GM12801 (cell line): ENCODE data around the gene MALAT1.

Source experiments
- TF ChIP-seq, protein P1 (sequence below): IDR thresholded peaks from one replicate; pipeline ENCODE4 v1.5.1; 2011; ENCODE audit warnings: control low read depth; ENCODE audit not compliant: insufficient read length; ENCODE audit errors: extremely low read depth

The MALAT1 gene

GRCh38 chr11:65498977-65499712 is at the start of gene MALAT1:
TSS of gene MALAT1 (plus strand) at chr11:65499045.
- TF ChIP-seq, protein P1, sequence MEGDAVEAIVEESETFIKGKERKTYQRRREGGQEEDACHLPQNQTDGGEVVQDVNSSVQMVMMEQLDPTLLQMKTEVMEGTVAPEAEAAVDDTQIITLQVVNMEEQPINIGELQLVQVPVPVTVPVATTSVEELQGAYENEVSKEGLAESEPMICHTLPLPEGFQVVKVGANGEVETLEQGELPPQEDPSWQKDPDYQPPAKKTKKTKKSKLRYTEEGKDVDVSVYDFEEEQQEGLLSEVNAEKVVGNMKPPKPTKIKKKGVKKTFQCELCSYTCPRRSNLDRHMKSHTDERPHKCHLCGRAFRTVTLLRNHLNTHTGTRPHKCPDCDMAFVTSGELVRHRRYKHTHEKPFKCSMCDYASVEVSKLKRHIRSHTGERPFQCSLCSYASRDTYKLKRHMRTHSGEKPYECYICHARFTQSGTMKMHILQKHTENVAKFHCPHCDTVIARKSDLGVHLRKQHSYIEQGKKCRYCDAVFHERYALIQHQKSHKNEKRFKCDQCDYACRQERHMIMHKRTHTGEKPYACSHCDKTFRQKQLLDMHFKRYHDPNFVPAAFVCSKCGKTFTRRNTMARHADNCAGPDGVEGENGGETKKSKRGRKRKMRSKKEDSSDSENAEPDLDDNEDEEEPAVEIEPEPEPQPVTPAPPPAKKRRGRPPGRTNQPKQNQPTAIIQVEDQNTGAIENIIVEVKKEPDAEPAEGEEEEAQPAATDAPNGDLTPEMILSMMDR = no peak

DNA sequence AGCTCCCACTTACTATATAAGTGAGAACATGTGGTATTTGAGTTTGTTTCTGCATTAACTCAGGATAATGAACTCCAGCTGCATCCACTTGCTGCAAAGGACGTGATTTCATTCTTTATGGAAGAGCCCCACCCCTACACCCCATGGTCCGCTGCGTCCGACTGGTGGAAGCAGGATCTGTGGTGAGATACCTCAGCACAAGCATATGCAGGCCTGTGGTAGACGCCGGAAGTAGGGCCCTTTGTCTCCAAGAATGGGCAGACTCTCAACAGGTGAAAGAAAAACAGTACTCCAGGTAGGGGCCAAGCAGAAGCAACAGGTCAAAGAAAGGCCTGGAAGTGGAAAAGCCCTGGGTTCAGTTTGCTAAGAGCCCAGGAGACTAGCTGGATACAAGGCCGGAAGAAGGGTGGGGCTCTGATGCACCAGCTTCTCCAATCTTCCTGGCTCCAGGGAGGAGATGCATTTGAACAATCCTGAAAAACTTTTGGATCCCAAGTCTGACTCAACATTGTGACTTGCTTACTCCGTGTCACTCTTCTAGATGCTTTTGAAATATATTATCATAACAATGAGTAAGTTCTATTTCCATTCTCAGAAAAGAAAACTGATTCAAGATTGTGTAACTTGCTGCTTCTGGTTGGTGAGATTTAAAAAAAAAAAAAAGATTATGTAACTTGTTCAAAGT is 45.9 kb upstream of the MALAT1 start:
- TF ChIP-seq, protein P1 = no peak

DNA sequence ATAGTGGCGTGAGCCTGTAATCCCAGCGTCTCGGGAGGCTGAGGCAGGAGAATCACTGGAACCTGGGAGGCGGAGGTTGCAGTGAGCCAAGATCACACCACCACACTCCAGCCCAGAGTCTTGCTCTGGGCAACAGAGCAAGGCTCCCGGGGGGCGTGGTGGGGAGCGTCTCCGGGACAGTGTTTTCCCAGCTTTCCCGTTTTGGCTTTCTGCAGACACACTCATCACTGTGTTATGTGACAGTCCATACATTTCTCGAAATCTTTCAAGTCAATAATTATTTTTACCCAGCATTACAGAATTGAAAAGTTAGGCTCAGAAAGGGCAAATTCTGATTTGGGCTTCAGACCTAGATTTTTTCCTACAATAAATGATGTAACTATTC is 44.5 kb upstream of the MALAT1 start:
- TF ChIP-seq, protein P1 = no peak

DNA sequence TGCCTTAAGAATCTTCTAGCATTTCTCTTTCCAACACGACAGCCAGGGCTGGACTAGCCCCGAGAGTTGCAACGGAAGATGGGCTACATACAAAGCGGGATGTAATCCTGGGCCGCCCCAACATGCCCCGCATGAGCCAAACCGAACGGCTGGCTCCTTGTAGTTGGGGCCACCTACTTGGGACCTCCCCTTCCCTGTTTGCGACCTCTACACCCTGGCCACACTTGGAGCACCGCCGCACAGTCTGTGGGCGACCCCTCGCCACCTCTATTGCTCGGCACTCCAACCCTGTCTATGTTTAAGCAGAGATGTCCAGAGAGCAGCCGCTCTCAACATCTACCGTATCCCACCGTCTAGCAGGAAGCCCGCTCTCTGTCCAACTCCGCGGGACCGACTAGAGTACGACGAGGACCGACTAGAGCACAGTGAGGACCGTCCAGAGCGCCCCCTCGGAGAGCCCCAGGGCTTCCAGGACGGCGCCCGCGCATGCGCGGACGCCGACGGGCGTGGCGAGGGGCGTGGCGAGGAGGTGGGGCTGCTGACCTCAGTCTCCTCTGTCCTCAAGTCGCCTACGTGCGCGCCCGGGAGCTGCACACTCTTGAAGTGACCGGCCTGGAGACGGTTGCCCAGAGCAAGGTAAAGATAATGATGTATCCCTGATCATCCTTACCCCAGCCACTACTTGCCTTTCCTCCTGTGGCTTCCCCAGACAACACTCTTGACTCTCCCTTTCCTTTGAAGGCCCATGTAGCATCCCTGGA is 44.0 kb upstream of the MALAT1 start:
- TF ChIP-seq, protein P1 = no peak

DNA sequence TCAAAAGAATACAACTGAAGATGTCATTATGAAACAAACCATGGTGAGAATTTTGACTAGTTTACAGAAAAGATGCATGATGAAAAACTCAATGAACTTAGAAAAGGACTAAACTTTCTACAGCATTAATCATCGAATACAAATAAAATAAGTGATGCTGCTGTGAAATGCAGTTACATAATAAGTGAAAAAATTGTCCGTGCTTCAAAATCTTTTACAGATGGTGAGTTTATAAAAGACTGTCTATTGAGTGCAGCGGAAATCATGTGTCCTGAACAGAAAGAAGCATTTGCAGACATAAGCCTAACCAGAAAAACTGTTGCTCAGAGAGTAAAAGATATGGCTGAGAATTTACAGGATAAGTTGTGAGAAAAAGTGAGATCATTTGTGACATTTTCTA is 42.4 kb upstream of the MALAT1 start:
- TF ChIP-seq, protein P1 = no peak

DNA sequence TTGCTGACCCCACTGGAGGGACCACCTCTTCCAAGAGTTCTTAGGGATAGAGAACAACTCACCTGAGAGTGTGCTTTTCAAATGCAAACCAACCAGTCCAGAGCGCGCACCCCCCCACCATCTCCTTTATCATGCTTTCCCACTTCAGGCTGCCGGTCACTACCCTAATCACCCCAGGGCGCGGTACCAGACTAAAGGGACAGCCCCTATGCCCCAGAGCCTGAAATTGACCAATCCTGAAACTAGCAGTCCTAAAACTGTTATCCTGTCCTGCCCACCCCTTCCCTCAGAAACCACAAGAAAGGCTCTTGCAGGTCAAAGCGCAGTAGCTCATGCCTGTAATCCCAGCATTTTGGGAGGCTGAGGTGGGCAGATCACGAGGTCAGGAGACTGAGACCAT is 39.3 kb upstream of the MALAT1 start:
- TF ChIP-seq, protein P1 = no peak

GRCh38 chr11:65468874-65469333 is 29.9 kb upstream of the MALAT1 start:
- TF ChIP-seq, protein P1 = no peak
